Mammary epithelial cell (primary cell): Measurements from ENCODE around the gene PC.

Source experiments
- CTCF ChIP-seq, 2 donors: IDR thresholded peaks in 1 of 2; conservative IDR thresholded peaks in 1 of 2; 2 replicates each; pipeline ENCODE4 v1.5.1; 2011 to 2012; ENCODE audit warnings: inconsistent platforms in 2 of 2, low read length in 2 of 2, mild to moderate bottlenecking in 2 of 2, control low read depth in 1 of 2, low read depth in 1 of 2; ENCODE audit not compliant: insufficient read depth in 1 of 2; ENCODE audit errors: extremely low read depth in 1 of 2
- EZH2 ChIP-seq: IDR thresholded peaks from 2 replicates; pipeline ENCODE4 v1.6.1; 2012; ENCODE audit warnings: low read length, inconsistent platforms, borderline replicate concordance

- no peak for TF ChIP-seq CTCF (conservative IDR thresholded peaks at IDR 0.05 in 1 of 2, IDR thresholded peaks at IDR 0.05 in 1 of 2; ENCODE audit: extremely low read depth in 1 of 2, insufficient read depth in 1 of 2, low read depth in 1 of 2, low read length in 2 of 2)
- no peak for TF ChIP-seq EZH2
Observed at GRCh38 chr11:66909181-66909580, 49.0 kb downstream of the PC start.
